Daoy (cell line): ENCODE measurements around the gene ACSL5. TPM values are rescaled to one million over a fixed set of nuclear protein-coding genes. Genes with fewer than 3 reads are reported as not detected.

ENCODE experiments used
- DNase-seq: peaks from one replicate; pipeline ENCODE4 v3.0.0-alpha.2; 2015; ENCODE audit warnings: low read depth
- total RNA-seq: library from RNA; depleted of rRNA; stranded (reverse); fragments of >200 nt; shearing (Covaris generic); gene quantifications from 2 replicates; pipeline ENCODE4 v1.2.3, GENCODE V29; 2014; rRNA removed

Gene ACSL5
- total RNA-seq = 16.1 and 18.3 TPM in 2 replicates

GRCh38 chr10:112373912-112374338 lies at the start of gene ACSL5:
Gene ACSL5, plus strand, starts transcription at chr10:112374116. Its CDS starts 20,831 bp downstream, at chr10:112394947.
- no peak for DNase-seq

GRCh38 chr10:112327678-112328077 lies 46.2 kb upstream of the ACSL5 start:
- no peak for DNase-seq

- no peak for DNase-seq
Observed at GRCh38 chr10:112330162-112330561, 43.8 kb upstream of the ACSL5 start.

DNA sequence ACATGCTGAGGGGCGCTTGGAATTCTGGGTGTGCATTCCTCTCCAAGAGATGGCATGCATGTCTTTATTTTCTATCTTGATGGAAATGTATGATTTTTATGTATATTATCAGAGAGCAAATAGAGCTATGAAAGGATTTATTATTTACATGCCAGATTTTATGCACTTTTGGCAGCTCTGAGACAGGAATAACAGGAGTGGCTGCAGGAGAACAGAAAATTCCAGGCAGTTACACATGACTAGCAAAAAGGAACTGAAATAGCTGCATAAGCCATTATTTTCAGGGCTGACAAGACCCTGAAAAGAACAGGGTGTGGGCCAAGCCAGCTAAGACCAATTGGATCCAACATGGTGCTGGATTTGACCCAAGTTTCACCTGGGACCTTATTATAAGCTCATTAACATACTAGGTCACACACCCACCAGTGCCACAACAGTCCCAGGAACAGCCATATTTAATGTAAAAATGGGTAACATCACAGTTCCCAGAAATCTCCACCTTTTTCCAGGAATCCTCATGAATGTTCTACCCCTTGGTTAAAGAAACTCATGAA lies 43.2 kb upstream of the ACSL5 start:
- DNase-seq = no peak

DNA sequence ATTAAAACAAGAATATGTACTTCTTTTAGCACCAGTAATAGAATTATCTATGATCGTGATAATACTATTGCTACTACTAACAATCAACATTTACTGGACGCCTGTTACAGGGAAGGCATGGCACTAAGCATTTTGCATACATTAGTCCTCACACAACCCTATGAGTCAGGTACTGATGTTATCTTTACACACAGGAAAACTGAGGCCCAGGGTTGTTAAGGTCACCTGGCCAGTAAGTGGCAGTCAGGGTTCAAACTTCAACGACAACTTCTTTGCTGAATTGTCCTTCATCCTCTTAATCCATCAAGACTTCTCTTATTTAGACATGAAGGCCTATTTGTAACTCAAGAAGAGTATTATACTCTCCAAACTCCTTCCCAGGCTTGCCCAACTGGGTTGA lies 41.9 kb upstream of the ACSL5 start:
- DNase-seq = no peak

- peak; percentile 19 for DNase-seq
Observed at GRCh38 chr10:112332509-112333228, 41.2 kb upstream of the ACSL5 start.

DNA sequence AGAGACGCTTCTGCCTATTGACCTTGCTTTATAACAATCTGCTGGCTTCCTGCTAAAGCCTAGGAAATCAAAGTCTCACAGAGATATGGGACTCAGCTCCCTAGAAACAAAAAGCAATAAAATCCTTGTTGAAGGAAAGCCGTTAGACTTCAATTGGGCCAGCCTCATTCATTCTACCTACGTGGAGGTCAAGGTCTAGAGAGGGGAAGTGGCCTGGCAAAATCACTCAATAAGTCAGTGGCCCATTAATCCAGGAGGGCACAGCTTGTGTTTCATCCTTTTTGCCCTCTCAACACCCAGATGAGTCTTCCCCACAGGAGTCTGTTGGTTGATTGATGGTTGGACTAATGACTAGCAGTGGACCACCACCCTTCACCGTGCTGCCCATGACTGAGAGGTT lies 40.5 kb upstream of the ACSL5 start:
- DNase-seq = no peak

DNA sequence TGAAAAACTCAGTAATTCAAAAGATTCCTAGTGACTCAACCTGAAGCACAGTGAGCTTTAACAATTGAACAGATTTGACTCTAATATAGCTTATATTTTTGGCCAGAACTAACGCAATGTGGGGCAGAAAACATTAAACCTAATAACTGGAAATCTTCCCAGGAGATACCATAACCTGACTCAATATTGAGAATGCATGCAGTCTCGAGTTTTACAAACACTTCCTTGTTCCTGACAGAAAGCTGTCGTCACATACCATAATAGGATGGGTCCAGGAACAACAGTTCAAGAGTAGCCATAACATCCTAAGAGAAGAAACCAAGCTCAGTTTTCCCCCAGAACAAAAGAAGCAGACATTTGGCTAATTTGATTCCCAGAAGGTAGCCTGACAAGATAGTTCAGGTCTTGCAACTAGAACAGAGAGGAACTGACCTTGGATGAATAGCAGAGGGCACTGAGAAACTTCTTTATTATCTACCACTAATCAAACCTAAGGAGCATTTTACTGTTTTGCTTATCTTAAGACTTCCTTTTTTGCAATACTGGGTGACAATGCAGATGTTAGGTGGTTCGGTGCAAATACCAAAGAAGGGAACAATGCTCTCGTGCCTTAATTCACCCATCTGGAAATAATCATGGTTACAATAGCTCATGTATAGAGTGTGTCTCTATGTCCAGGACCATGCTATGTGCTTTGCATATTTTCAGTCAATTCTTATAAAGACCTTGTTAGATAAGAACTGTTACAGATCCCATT lies 38.6 kb upstream of the ACSL5 start:
- DNase-seq = no peak

DNA sequence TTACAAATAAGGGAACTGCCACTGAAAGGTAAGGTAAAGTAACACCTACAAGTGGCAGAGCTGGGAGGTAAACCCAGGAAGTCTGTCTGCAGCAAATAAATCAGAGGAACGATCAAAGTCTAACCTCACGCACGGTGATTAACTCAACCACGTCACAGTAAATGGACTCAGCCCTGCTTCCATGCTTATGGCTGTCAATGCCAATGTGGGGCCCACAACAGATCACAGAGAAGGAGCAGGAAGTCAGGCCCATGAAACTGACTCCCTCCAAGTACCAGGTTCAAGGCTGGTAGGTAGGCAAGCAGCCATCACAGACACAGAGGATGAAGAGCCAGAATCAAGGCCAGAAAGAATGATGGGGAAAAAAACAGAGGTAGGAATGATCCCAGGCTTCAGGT lies 38.0 kb upstream of the ACSL5 start:
- DNase-seq = no peak

DNA sequence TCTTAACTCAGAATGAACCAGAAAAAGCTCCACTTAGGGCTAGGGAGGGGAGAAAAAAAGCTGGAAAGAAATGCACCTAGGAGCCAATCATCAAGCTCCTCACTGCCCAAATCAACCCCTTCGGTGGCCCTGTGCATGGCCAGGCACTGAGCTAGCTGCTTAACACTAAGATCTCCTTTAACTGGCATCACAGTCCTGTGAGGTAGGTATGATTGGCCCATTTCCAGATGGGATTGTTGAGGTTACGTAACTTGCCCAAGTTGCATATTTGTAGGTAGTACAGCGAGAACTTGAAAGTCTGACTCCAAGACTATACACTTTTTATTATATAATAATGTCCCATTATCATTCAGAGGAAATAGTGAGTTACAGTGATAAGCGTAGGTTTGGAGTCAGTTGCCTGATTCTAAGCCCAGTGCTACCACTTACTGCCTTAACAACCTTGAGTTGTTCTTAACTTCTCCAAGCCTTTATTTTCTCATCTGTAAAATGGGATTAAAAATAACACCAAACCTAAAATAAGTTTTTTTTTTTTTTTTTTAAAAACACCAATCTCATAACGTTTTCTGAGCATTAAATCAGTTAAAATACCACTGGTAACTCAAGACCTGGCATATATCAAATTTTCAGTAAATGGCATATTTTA lies 37.2 kb upstream of the ACSL5 start:
- DNase-seq = no peak

- no peak for DNase-seq
Observed at GRCh38 chr10:112338957-112339356, 35.0 kb upstream of the ACSL5 start.

DNA sequence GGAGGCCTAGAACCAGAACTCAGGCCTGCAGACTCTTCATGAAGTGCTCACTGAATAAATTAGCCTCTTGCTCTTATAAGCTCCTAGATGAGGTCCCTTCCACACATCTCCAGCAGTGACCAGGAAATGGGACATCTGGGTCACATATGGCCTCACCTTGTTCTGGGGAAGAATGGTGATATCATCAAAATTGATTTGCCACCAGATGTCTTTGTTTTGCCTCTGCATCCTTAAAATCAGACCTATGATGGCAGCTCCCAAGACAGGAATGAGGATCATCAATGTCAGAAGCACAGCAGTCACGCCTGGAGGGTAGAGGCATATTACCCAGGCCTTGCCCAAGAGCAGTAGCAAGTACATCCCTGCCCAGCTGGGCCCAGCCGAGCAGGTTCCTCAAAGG lies 33.3 kb upstream of the ACSL5 start:
- DNase-seq = no peak

- no peak for DNase-seq
Observed at GRCh38 chr10:112343056-112343806, 30.7 kb upstream of the ACSL5 start.

- DNase-seq = no peak
Observed at GRCh38 chr10:112344261-112344660, 29.7 kb upstream of the ACSL5 start.

DNA sequence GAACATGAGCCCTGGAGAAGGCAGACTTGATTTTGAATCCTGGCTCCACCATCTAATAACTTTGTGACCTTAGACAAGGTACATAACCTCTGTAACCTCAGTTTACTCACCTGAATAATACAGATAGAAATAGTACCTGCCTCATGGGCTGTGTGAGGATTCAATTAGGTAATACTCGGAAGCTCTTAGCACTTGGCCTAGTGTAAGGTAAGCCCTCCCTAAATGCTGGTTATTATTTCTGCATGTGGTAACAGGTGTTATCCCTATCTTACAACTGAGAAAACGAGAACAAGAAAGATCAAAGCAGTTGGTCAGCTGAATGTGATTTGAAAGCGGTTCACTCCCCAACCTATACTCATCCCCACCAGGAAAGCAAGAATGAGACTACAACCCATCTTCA lies 28.7 kb upstream of the ACSL5 start:
- DNase-seq = no peak

DNA sequence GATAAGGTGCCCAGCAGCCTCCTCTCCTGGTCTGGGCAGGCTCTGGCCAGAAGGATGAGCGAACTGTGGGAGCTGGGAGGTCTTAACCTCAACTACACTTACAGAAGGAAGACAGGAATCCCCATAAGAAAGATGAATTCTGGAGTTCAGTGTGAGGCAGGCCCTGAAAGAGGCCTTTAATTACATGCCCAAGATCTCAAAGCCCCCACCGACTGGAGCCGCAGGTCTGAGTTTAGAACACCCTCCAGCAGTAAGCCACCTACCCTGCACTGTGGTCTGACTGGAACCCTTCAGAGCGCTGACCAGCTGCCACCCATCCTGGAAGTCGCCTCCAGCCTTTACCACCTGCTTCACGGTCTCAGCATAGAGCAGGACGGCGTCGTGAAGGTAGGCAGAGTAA lies 28.2 kb upstream of the ACSL5 start:
- DNase-seq = no peak

- DNase-seq = no peak
Observed at GRCh38 chr10:112346774-112347173, 27.1 kb upstream of the ACSL5 start.

GRCh38 chr10:112347709-112348671 lies 25.9 kb upstream of the ACSL5 start:
- no peak for DNase-seq

GRCh38 chr10:112348759-112349158 lies 25.2 kb upstream of the ACSL5 start:
- DNase-seq = no peak

GRCh38 chr10:112349521-112350085 lies 24.3 kb upstream of the ACSL5 start:
- DNase-seq = no peak
